Liver (tissue), 3 donors: Measurements from ENCODE around the gene PCDHGA9.

ENCODE experiments used
- EGR1 ChIP-seq, 2 donors: IDR thresholded peaks; 2 replicates each; pipeline ENCODE4 v1.6.1; 2016 to 2018; ENCODE audit warnings: antibody characterized with exemption in 2 of 2, low read depth in 2 of 2
- FOXA1 ChIP-seq: IDR thresholded peaks from 2 replicates; pipeline ENCODE4 v1.6.1; 2016; ENCODE audit warnings: antibody characterized with exemption
- GABPA ChIP-seq, 2 donors: IDR thresholded peaks in 1 of 2; conservative IDR thresholded peaks in 1 of 2; 2 replicates each; pipeline ENCODE4 v1.6.1; 2016; ENCODE audit warnings: antibody characterized with exemption in 2 of 2, mild to moderate bottlenecking in 1 of 2, moderate library complexity in 1 of 2
- HNF4A ChIP-seq, 2 donors: conservative IDR thresholded peaks; 2 replicates each; pipeline ENCODE4 v1.6.1; 2016; ENCODE audit warnings: antibody characterized with exemption in 2 of 2, mild to moderate bottlenecking in 2 of 2
- NR2F2 ChIP-seq: IDR thresholded peaks from 2 replicates; pipeline ENCODE4 v1.6.1; 2016; ENCODE audit warnings: antibody characterized with exemption
- RAD21 ChIP-seq, 2 donors: IDR thresholded peaks; 2 replicates each; pipeline ENCODE4 v1.6.1; 2016; ENCODE audit warnings: antibody characterized with exemption in 2 of 2, mild to moderate bottlenecking in 2 of 2
- SP1 ChIP-seq: IDR thresholded peaks from 2 replicates; pipeline ENCODE4 v1.6.1; 2018; ENCODE audit warnings: antibody characterized with exemption, mild to moderate bottlenecking
- TAF1 ChIP-seq: conservative IDR thresholded peaks from 2 replicates; pipeline ENCODE4 v1.6.1; 2016; ENCODE audit warnings: antibody characterized with exemption, mild to moderate bottlenecking
- TF ChIP-seq, protein P1 (sequence below): fragments of 150-350 bp; IDR thresholded peaks from 2 replicates; pipeline ENCODE4 v1.5.1; 2017; ENCODE audit warnings: improper control_type of control experiment, low read depth, low read length; ENCODE audit not compliant: missing input control
- TF ChIP-seq, protein P2 (sequence below): IDR thresholded peaks from 2 replicates; pipeline ENCODE4 v1.6.1; 2016; ENCODE audit warnings: antibody characterized with exemption
- TF ChIP-seq, protein P3 (sequence below): IDR thresholded peaks from 2 replicates; pipeline ENCODE4 v1.6.1; 2016; ENCODE audit warnings: antibody characterized with exemption, mild to moderate bottlenecking
- TF ChIP-seq, protein P4 (sequence below): IDR thresholded peaks from 2 replicates; pipeline ENCODE4 v1.6.1; 2016; ENCODE audit warnings: antibody characterized with exemption
- donor health status: healthy.
- donor health status: healthy.

DNA sequence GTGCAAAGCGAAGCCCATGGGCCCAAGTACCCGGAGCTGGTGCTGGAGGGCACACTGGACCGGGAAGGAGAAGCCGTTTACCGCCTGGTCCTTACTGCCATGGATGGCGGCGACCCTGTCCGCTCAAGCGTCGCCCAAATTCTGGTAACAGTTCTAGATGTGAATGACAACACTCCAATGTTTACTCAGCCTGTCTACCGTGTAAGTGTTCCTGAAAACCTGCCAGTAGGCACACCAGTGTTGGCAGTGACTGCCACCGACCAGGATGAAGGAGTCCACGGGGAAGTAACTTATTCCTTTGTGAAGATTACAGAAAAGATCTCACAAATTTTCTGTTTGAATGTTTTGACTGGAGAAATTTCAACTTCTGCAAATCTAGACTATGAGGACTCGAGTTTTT lies 28.0 kb upstream of the PCDHGA9 start:
- TF ChIP-seq, protein P1, sequence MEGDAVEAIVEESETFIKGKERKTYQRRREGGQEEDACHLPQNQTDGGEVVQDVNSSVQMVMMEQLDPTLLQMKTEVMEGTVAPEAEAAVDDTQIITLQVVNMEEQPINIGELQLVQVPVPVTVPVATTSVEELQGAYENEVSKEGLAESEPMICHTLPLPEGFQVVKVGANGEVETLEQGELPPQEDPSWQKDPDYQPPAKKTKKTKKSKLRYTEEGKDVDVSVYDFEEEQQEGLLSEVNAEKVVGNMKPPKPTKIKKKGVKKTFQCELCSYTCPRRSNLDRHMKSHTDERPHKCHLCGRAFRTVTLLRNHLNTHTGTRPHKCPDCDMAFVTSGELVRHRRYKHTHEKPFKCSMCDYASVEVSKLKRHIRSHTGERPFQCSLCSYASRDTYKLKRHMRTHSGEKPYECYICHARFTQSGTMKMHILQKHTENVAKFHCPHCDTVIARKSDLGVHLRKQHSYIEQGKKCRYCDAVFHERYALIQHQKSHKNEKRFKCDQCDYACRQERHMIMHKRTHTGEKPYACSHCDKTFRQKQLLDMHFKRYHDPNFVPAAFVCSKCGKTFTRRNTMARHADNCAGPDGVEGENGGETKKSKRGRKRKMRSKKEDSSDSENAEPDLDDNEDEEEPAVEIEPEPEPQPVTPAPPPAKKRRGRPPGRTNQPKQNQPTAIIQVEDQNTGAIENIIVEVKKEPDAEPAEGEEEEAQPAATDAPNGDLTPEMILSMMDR: no peak
- TF ChIP-seq SP1 (no peak), TAF1 (no peak), RAD21 (IDR thresholded peaks at IDR 0.05) (no peak), FOXA1 (no peak), EGR1 (IDR thresholded peaks at IDR 0.05; ENCODE audit: low read depth in 2 of 2) (no peak), NR2F2 (no peak), GABPA (IDR thresholded peaks at IDR 0.05 in 1 of 2, conservative IDR thresholded peaks at IDR 0.05 in 1 of 2) (no peak), HNF4A (conservative IDR thresholded peaks at IDR 0.05) (no peak)
- TF ChIP-seq, protein P2, sequence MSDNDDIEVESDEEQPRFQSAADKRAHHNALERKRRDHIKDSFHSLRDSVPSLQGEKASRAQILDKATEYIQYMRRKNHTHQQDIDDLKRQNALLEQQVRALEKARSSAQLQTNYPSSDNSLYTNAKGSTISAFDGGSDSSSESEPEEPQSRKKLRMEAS: no peak
- TF ChIP-seq, protein P3, sequence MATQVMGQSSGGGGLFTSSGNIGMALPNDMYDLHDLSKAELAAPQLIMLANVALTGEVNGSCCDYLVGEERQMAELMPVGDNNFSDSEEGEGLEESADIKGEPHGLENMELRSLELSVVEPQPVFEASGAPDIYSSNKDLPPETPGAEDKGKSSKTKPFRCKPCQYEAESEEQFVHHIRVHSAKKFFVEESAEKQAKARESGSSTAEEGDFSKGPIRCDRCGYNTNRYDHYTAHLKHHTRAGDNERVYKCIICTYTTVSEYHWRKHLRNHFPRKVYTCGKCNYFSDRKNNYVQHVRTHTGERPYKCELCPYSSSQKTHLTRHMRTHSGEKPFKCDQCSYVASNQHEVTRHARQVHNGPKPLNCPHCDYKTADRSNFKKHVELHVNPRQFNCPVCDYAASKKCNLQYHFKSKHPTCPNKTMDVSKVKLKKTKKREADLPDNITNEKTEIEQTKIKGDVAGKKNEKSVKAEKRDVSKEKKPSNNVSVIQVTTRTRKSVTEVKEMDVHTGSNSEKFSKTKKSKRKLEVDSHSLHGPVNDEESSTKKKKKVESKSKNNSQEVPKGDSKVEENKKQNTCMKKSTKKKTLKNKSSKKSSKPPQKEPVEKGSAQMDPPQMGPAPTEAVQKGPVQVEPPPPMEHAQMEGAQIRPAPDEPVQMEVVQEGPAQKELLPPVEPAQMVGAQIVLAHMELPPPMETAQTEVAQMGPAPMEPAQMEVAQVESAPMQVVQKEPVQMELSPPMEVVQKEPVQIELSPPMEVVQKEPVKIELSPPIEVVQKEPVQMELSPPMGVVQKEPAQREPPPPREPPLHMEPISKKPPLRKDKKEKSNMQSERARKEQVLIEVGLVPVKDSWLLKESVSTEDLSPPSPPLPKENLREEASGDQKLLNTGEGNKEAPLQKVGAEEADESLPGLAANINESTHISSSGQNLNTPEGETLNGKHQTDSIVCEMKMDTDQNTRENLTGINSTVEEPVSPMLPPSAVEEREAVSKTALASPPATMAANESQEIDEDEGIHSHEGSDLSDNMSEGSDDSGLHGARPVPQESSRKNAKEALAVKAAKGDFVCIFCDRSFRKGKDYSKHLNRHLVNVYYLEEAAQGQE: no peak
- TF ChIP-seq, protein P4, sequence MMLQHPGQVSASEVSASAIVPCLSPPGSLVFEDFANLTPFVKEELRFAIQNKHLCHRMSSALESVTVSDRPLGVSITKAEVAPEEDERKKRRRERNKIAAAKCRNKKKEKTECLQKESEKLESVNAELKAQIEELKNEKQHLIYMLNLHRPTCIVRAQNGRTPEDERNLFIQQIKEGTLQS: no peak
